SH-SY5Y (cell line): ENCODE results near the gene MRC2.

Experiments
- GATA2 ChIP-seq: IDR thresholded peaks from 2 replicates; pipeline ENCODE4 v1.6.1; 2011; ENCODE audit warnings: mild to moderate bottlenecking, low read depth, low read length
- GATA3 ChIP-seq: IDR thresholded peaks from 2 replicates; pipeline ENCODE4 v1.6.1; 2011; ENCODE audit warnings: low read depth, mild to moderate bottlenecking, low read length, moderate library complexity

GRCh38 chr17:62629556-62630364, 2.3 kb downstream of the MRC2 start:
- TF ChIP-seq GATA2 (no peak), GATA3 (no peak)
